ENCODE results near the gene CAPN5.

CAPN5 gene

GRCh38 chr11:77152846-77153245, 86.1 kb downstream of the CAPN5 start:
- TF ChIP-seq, protein P1, sequence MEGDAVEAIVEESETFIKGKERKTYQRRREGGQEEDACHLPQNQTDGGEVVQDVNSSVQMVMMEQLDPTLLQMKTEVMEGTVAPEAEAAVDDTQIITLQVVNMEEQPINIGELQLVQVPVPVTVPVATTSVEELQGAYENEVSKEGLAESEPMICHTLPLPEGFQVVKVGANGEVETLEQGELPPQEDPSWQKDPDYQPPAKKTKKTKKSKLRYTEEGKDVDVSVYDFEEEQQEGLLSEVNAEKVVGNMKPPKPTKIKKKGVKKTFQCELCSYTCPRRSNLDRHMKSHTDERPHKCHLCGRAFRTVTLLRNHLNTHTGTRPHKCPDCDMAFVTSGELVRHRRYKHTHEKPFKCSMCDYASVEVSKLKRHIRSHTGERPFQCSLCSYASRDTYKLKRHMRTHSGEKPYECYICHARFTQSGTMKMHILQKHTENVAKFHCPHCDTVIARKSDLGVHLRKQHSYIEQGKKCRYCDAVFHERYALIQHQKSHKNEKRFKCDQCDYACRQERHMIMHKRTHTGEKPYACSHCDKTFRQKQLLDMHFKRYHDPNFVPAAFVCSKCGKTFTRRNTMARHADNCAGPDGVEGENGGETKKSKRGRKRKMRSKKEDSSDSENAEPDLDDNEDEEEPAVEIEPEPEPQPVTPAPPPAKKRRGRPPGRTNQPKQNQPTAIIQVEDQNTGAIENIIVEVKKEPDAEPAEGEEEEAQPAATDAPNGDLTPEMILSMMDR (conservative IDR thresholded peaks at IDR 0.05; ENCODE audit: low read depth, low read length): no peak
- H2AFZ ChIP-seq (ENCODE audit: low read depth): no peak overlapping the region
- no peak overlapping the region for H3K27ac ChIP-seq
- H4K20me1 ChIP-seq (ENCODE audit: insufficient read depth): no peaks in the 10 kb centered on the region
- no peaks in the 10 kb centered on the region for H3K4me1 ChIP-seq (ENCODE audit: low read depth, poor library complexity, severe bottlenecking)
- H3K36me3 ChIP-seq (ENCODE audit: insufficient read depth): no peaks in the 10 kb centered on the region
- no peak overlapping the region for H3K9ac ChIP-seq
- H3K4me2 ChIP-seq: no peak overlapping the region
- H3K4me3 ChIP-seq (IDR thresholded peaks at IDR 0.05; ENCODE audit: insufficient read depth, low read depth, low read length): no peak overlapping the region
- H3K79me2 ChIP-seq (ENCODE audit: insufficient read depth, low read depth): no peaks in the 10 kb centered on the region
- no peaks in the 10 kb centered on the region for H3K27me3 ChIP-seq (ENCODE audit: insufficient read depth, low read depth)

- TF ChIP-seq, protein P1 (conservative IDR thresholded peaks at IDR 0.05; ENCODE audit: low read depth, low read length): no peak
- H3K36me3 ChIP-seq (ENCODE audit: insufficient read depth): no peaks in the 10 kb centered on the region
- no peaks in the 10 kb centered on the region for H4K20me1 ChIP-seq (ENCODE audit: insufficient read depth)
- H3K4me2 ChIP-seq: no peak overlapping the region
- H3K4me3 ChIP-seq (IDR thresholded peaks at IDR 0.05; ENCODE audit: insufficient read depth, low read depth, low read length): no peak overlapping the region
- no peaks in the 10 kb centered on the region for H3K79me2 ChIP-seq (ENCODE audit: insufficient read depth, low read depth)
- H3K4me1 ChIP-seq (ENCODE audit: low read depth, poor library complexity, severe bottlenecking): no peaks in the 10 kb centered on the region
- H2AFZ ChIP-seq (ENCODE audit: low read depth): no peak overlapping the region
- H3K27me3 ChIP-seq (ENCODE audit: insufficient read depth, low read depth): no peaks in the 10 kb centered on the region; the same call in 1 of the 2 replicates
- no peak overlapping the region for H3K27ac ChIP-seq
- no peak overlapping the region for H3K9ac ChIP-seq
Observed at GRCh38 chr11:77153276-77154185, 86.8 kb downstream of the CAPN5 start.

DNA sequence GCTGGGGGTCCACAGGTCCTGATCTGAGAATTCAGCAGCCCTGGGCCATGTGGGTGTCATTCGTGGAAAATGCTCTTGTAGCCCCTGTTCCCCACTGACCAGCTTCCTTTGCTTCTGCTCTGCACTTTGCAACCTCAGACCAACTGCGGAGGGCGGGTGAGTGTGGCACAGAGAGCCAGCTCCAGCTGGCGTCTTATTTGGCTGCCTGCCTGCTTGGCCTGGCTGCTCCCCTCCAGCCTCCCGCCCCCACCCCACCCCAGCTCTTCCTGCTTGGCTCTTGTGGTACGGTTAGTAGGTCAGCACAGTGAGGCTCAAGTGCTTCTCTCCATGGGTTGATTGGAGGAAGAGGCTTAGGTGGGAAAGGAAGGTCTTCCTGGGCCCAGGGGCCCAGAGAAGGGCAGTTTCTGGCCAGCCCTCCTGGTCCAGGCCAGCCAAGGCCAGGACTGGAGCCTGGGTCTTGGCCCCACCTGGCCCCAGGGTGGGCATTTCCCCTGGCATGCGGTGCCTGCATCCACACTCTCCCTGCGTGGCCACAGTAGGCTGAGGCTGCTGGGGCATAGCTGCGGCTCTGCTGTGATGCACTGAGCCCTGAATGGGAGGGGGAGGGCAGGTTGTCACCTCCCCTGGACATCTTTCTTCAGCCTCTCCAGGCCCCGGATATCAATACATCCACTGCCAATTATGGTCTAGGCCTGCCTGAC, 87.8 kb downstream of the CAPN5 start:
- no peak overlapping the region for H3K4me2 ChIP-seq
- no peaks in the 10 kb centered on the region; the same call in 1 of the 2 replicates for H3K27me3 ChIP-seq (ENCODE audit: insufficient read depth, low read depth)
- no peaks in the 10 kb centered on the region for H3K4me1 ChIP-seq (ENCODE audit: low read depth, poor library complexity, severe bottlenecking)

GRCh38 chr11:77155082-77155475, 88.3 kb downstream of the CAPN5 start:
- Histone ChIP-seq H3K4me2 (no peak overlapping the region), H3K9ac (no peak overlapping the region), H3K27me3 (ENCODE audit: insufficient read depth, low read depth) (peaks cover under 1% of the 10 kb centered on the region; the same call in 1 of the 2 replicates), H3K27ac (no peak overlapping the region), H3K4me1 (ENCODE audit: low read depth, poor library complexity, severe bottlenecking) (no peaks in the 10 kb centered on the region), H3K4me3 (IDR thresholded peaks at IDR 0.05; ENCODE audit: insufficient read depth, low read depth, low read length) (no peak overlapping the region), H3K79me2 (ENCODE audit: insufficient read depth, low read depth) (no peaks in the 10 kb centered on the region), H4K20me1 (ENCODE audit: insufficient read depth) (no peaks in the 10 kb centered on the region), H3K36me3 (ENCODE audit: insufficient read depth) (no peaks in the 10 kb centered on the region), H2AFZ (ENCODE audit: low read depth) (no peak overlapping the region)
- TF ChIP-seq, protein P1 (conservative IDR thresholded peaks at IDR 0.05; ENCODE audit: low read depth, low read length): no peak

More for the DNA sequence above, 87.8 kb downstream of the CAPN5 start:
- Histone ChIP-seq H4K20me1 (ENCODE audit: insufficient read depth) (no peaks in the 10 kb centered on the region), H2AFZ (ENCODE audit: low read depth) (no peak overlapping the region), H3K27ac (no peak overlapping the region), H3K79me2 (ENCODE audit: insufficient read depth, low read depth) (no peaks in the 10 kb centered on the region), H3K9ac (no peak overlapping the region), H3K4me3 (IDR thresholded peaks at IDR 0.05; ENCODE audit: insufficient read depth, low read depth, low read length) (no peak overlapping the region), H3K36me3 (ENCODE audit: insufficient read depth) (no peaks in the 10 kb centered on the region)
- TF ChIP-seq, protein P1 (conservative IDR thresholded peaks at IDR 0.05; ENCODE audit: low read depth, low read length): no peak

Measured in KMS-11 (cell line).